GM18951 (cell line): ENCODE measurements around the gene PDCD2.

ENCODE experiments used
- POLR2A ChIP-seq: IDR thresholded peaks from 4 replicates; pipeline ENCODE4 v1.6.1; 2011; ENCODE audit warnings: mild to moderate bottlenecking; ENCODE audit not compliant: insufficient read length, insufficient read depth; ENCODE audit errors: extremely low read depth
- in situ Hi-C: fragments of 300-500 bp; cut with MboI; formaldehyde crosslinking; loops from one replicate; pipeline ENCODE4 v1.12.0; 2022; ENCODE audit warnings: low sequenced_read_pairs, mixed read lengths, inconsistent platforms; ENCODE audit not compliant: unreplicated experiment

Gene PDCD2

DNA sequence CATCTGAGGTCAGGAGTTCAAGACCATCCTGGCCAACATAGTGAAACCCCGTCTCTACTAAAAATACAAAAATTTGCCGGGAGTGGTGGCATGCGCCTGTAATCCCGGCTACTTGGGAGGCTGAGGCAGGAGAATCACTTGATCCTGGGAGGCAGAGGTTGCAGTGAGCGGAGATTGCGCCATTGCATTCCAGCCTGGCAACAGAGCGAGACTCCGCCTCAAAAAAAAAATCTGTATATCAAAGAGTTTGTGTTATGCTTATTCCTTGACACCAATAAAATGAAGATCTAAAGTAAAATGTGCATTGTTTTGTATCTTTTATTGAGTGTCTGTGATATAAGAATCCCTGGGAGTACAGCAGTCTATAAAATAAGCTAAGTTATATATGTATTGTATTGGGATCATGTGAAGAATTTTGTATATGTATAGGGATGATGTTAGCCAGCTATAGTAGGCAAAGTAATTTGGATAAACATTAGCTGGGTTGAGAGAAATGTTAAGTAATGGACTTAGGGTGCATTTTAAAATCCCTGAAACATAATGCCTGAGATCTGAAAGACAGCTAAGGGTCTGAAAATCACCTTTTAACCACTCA, 19.4 kb downstream of the PDCD2 start:
- in situ Hi-C loops, result no loop called here
- no peak for TF ChIP-seq POLR2A

DNA sequence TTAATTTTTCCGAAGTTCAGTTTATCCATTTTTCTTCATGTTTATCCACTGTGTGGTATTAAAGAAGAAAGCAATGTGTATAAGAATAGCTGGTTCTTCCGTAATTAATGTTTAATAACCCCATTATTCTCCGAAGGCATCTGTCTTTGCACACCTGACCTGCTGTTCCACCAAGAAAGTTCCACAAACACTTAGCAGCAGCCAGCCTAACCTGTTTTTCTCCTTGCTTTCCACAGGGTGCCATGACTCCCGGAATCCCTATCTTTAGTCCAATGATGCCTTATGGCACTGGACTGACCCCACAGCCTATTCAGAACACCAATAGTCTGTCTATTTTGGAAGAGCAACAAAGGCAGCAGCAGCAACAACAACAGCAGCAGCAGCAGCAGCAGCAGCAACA, 22.9 kb downstream of the PDCD2 start:
- no peak for TF ChIP-seq POLR2A
- in situ Hi-C loops, result no loop called here

DNA sequence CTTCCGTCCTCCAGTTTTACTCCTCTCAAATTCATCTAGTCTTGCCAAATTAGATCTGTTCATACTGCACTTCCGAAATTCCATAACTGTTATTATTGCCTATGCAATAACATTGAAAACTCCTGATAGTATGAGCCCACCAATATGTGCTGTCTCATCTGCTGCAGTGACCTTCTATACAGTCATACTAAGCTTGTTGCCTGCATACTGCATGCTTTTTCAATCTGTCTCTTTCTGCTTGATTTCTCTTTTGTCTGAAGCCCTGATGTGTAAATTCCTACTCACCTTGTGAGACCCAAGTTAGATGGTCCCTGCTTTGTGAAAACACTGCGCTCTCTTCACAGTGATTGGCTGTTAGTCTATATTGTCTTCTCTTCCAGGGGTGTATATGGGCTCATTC, 29.1 kb downstream of the PDCD2 start:
- TF ChIP-seq POLR2A, result no peak
- in situ Hi-C loops, result no loop called here

DNA sequence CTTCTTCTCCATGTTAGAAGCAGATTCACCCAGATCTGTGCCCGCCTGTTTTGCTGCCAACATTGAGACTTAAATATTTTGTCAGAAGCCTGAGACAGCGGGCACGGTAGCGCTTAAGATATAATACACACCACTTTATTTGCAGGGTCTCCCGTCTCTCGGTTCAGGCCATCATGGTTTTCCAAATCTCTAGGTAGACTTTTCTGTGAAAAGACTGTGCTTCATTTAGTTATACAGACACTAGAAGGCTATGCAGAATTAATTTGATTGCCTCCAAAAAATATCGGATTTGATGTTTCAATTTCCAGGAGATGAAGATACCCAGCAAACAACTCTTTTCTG, 29.7 kb downstream of the PDCD2 start:
- in situ Hi-C loops, result no loop called here
- no peak for TF ChIP-seq POLR2A

DNA sequence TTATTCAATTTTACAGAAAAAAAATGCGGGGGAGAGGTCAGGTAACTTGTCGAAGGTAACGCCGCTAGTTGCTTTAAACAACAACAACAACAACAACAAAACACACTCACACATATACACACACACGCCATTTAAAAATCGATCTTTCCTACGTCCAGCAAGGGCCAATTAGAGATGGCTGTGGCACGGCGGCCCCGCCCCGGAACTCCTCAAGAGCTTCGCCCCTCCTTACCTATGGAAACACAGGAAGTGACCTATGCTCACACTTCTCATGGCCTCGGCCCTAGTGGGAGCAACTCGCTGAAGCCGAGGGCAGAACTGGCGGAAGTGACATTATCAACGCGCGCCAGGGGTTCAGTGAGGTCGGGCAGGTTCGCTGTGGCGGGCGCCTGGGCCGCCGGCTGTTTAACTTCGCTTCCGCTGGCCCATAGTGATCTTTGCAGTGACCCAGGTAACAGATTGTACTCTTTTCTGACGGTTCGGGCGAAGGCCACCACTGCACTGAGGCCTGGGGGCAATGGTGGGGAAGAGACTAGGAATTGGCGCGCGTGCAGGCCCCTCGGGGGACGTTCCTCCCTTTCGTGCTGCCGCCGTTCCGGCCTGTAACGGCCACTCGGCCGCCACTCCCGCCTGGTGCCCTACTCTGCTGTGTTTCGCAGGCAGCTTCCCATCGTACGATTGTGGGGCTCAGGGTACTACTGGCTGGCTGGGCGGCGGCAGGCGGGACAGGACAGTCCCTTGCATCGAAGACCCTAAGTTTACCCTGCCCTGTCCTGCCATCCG, 30.2 kb downstream of the PDCD2 start, which contains the start of gene TBP:
Gene TBP, plus strand, starts transcription at position 357 of the 783 bp plus-strand sequence. CDS start 2,661 bp downstream, outside the sequence.
- in situ Hi-C loops, result no loop called here
- TF ChIP-seq POLR2A, result peak; percentile 75

DNA sequence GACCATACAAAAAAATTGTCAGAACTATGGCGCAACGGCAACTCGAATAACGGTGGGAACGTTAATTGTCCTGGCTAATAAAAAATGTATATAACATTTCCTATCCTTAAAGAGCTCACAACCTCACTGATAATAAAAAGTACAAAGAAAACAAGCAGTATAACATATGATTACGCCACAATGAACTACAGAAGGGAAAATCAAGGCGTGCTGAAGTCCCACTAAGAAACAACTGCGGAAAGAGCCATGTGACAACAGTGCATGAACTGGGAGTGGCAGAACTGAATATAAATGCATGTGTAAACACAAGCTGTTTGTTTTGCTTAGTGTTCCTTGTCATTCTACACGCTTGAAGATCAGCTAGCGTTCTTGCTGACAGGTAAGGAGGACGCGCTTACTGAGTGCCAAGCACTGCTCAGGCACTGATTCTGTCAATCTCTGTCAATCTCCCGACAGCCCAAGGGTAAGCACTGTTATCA, 30.9 kb downstream of the PDCD2 start:
- no peak for TF ChIP-seq POLR2A
- in situ Hi-C loops, result no loop called here

DNA sequence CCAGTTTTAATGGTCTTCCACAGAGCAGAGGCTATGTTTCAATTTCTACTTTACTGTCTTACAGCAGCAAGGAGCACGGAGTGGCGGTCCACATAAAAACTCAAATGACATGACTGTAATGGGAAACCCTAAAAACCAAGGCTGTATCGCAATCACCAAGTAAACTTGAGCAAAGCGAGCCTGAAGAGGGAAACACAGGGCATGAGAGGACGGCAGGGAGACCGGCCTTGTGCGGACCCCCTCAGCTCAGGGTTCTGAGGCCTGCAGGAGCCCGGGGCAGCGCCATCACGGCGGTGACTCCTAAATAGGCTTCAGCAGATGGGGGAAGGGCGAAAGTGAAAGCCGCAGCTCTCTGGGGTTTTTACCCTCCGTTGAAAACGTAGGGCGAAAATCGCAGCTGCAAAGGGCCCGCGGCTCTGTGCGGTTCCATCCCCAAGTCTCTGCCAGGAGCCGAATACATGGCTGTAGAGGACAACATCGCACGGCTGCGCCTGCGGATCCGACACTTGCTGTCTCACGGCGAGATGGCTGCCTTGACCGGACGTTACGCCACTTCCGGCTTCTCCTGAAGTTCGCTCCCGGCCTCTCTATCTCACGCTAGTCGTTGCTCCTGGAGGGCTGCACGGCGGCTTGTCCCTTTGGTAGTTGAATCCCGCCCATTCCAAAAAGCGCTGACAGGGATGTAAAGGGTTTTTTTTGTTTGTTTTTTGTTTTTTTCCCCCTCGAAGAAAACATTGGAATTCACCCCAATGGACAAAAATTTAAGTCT, 31.5 kb downstream of the PDCD2 start, which contains the start of gene PSMB1:
Gene PSMB1, minus strand, starts transcription at position 543 of the 769 bp plus-strand sequence. Its CDS starts 65 bp downstream, at position 478.
- TF ChIP-seq POLR2A, result peak; percentile 93

DNA sequence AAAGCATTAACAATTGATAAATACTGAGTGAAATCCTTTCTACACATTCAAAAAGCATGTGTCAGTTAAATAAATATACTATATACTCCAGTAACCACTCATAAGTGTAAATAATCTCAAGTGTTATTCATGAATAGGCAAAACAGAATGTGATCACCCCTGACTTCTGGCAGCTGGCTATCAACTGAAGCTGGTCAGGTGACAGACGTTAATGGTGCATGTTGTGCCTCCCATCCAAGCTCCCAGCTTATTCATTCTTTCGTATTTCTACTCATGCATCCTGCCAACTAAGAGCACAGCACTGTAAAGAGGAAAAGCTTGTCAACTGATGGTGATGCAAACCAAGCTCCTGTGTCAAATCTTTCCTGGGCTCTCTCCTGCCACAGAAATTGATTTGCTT, 39.0 kb downstream of the PDCD2 start:
- in situ Hi-C loops, result no loop called here
- no peak for TF ChIP-seq POLR2A

More for the DNA sequence above, 31.5 kb downstream of the PDCD2 start, which contains the start of gene PSMB1:
- in situ Hi-C loops, result no loop called here

DNA sequence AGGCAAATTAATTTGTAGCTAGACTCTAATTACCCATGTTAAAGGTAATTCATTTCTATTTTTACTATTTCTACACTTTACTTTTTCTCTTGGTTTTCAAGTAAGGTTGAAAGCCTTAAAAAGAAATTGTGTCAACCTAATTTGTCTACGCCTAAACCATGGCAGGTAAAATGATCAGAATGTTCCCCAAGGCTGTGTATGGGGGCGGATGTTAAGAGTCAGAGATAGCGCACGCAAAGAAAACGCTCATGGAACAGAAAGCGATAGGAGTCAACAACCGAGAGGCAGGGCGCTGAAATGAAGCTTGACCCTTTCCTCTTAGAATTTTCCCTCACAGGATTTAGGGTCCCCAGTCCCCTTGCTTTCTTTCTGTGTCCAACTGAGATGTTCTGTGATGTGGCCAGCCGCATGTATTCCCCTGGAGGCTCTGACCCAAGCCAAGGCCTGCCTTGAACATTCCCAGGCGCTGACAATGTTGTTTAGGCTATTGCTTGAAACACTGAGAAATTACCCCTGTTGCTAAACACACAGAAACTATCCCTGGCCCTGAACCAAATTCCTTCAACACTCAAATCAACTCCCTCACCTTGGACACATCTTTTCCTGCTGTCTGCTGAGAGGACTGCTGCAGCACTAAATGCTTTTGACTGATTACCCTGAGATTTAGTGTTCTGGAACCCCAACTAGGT, 42.3 kb downstream of the PDCD2 start:
- in situ Hi-C loops, result no loop called here
- no peak for TF ChIP-seq POLR2A

DNA sequence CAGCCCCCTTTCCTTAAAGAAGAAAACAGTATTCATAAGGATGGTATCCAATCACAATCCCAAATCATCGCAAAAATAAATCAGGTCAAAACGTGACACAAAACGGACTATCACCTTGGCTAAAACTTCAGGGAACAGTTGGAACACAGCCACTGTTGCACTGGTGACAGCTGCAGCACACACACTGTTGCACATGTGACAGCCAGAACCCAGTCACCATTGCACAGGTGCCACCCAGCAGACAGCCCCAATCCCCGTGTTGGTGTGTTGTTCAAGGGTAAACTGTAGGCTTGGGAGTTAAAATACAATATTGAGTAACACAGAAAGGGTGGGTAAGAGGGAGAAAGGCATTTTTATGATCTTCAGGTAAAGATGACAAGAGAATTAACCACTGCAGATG, 47.1 kb downstream of the PDCD2 start:
- in situ Hi-C loops, result no loop called here

DNA sequence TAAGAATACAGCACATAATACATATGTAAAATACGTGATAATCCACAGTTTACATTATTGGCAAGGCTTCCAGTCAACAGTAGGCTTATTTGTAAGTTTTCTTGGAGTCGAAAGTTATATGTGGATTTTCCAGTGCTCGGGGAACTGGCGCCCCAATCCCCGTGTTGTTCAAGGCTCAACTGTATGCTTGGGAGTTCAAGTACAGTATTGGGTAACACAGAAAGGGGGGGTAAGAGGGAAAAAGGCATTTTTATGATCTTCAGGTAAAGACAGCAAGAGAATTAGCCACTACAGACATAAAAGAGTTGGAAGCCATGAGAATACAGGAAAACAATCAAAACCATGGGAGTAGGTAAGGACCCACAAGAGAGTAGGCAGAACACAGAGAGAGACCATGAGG, 47.8 kb downstream of the PDCD2 start:
- no peak for TF ChIP-seq POLR2A
- in situ Hi-C loops, result no loop called here

More for the DNA sequence above, 47.1 kb downstream of the PDCD2 start:
- no peak for TF ChIP-seq POLR2A

DNA sequence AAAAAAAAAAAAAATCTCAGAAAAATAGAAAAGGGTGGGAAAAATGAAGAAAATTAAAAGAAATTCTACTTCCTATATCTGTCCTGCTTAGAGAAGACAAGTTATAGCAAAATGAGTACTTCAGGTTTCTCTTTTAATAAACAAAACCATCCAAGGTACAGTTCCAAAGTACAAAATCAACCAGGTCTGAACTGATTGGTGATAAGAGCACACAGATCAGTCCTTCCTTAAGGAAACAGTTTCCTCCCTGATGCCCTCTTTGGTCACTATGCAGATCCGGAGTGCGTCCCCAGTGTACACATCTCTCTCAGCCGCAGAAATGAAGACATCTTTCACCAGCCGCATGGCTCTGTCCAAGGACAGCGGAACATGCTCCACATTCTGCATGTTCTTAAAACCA, 49.4 kb downstream of the PDCD2 start:
- no peak for TF ChIP-seq POLR2A
- in situ Hi-C loops, result no loop called here

DNA sequence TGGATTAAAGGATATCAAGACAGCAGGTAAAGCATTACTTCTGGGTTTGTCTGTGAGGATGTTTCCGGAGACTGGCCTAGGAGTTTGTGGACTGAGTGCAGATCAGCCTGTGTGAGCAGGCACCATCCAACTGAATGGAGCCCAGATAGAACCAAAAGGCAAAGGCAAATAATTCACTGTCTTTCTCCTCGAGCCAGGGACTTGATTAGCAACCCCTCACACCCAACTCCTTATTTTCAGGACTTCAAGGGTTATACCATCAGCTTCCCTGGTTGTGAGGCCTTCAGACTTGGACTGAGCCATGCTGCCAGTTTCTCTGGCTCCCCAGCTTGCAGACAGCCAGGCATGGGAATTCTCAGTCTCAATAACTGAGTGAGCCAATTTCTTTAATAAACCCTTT, 50.6 kb downstream of the PDCD2 start:
- TF ChIP-seq POLR2A, result no peak
- in situ Hi-C loops, result no loop called here
